Chondrocyte (in vitro differentiated cells): ENCODE data around the gene IL1A. TPM values are rescaled to one million over a fixed set of nuclear protein-coding genes. Genes with fewer than 3 reads are reported as not detected.

Experiments
- DNase-seq: peaks from one replicate; pipeline ENCODE4 v3.0.0; 2021; ENCODE audit warnings: mixed read lengths, low spot score
- H3K27ac Mint-ChIP-seq: one replicate; pipeline ENCODE4 v1.8.0; 2021; ENCODE audit warnings: mild to moderate bottlenecking, moderate library complexity, mixed read lengths; ENCODE audit not compliant: unreplicated experiment
- H3K27me3 Mint-ChIP-seq: 2 replicates; pipeline ENCODE4 v1.8.0; 2021; ENCODE audit warnings: low read depth, mixed read lengths
- H3K36me3 Mint-ChIP-seq: 2 replicates; pipeline ENCODE4 v1.8.0; 2021; ENCODE audit warnings: low read depth, mixed read lengths
- H3K4me1 Mint-ChIP-seq: 2 replicates; pipeline ENCODE4 v1.8.0; 2021; ENCODE audit warnings: low read depth, mild to moderate bottlenecking, mixed read lengths
- H3K4me3 Mint-ChIP-seq: one replicate; pipeline ENCODE4 v1.8.0; 2021; ENCODE audit warnings: mild to moderate bottlenecking, moderate library complexity, mixed read lengths; ENCODE audit not compliant: unreplicated experiment
- H3K9me3 Mint-ChIP-seq: 2 replicates; pipeline ENCODE4 v1.8.0; 2021; ENCODE audit warnings: low read depth, mixed read lengths
- total RNA-seq: library from RNA; stranded (reverse); gene quantifications from 3 replicates; pipeline ENCODE4 v1.2.1, GENCODE V29; 2021
- TF ChIP-seq, protein P1 (sequence below): fragments of 200-600 bp; sonication (generic); IDR thresholded peaks from 2 replicates; pipeline ENCODE4 v1.5.0; 2021; ENCODE audit warnings: antibody characterized with exemption, mild to moderate bottlenecking, moderate library complexity

The IL1A gene
- total RNA-seq, 1 donor from 2014 or later, result not detected

DNA sequence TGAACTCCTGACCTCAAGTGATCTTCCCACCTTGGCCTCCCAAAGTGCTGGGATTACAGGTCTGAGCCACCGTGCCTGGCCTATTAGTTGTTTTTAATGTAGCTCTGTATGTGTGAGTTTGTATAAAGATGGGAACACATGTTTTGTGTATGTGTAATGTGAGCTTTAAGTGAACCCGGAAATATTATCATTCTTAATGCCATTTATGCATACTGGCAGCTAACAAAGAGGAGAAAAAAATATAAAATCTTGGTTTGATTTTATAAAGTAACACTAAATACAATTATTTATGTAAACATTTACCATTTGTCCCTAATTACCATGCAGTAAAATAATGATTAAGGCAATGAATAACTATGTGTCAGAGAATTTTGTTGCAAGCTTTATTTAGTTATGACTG is 10.7 kb downstream of the IL1A start:
- DNase-seq, result no peak
- Mint-ChIP-seq H3K9me3 (no peaks in the 10 kb centered on the region), H3K27me3 (no peaks in the 10 kb centered on the region), H3K27ac (no peak overlapping the region), H3K36me3 (no peaks in the 10 kb centered on the region), H3K4me1 (no peaks in the 10 kb centered on the region), H3K4me3 (no peak overlapping the region)
- TF ChIP-seq, protein P1, sequence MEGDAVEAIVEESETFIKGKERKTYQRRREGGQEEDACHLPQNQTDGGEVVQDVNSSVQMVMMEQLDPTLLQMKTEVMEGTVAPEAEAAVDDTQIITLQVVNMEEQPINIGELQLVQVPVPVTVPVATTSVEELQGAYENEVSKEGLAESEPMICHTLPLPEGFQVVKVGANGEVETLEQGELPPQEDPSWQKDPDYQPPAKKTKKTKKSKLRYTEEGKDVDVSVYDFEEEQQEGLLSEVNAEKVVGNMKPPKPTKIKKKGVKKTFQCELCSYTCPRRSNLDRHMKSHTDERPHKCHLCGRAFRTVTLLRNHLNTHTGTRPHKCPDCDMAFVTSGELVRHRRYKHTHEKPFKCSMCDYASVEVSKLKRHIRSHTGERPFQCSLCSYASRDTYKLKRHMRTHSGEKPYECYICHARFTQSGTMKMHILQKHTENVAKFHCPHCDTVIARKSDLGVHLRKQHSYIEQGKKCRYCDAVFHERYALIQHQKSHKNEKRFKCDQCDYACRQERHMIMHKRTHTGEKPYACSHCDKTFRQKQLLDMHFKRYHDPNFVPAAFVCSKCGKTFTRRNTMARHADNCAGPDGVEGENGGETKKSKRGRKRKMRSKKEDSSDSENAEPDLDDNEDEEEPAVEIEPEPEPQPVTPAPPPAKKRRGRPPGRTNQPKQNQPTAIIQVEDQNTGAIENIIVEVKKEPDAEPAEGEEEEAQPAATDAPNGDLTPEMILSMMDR, result no peak

DNA sequence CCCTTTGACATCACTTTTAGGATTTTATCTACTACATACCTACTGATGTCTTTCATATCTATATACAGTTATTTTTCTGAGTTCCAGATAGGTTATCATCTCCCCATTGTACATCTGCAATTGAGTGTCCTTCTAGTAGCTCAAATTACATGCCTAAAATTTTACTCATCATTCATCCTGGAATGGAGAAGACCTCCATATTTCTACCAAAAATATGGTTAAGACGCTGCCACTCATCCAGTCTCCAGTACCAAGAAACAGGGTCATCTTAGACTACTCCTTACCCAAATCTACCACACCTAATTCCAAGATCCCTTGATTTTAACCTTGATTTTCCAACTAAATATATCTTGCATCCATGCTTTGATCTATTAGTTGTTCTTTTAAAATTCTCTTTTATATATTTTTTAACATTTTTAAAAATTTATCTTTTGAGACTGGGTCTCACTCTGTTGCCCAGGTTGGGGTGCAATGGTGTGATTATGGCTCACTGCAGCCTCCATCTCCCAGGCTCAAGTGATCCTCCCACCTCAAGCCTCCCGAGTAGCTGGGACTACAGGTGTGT is 11.3 kb downstream of the IL1A start:
- H3K36me3 Mint-ChIP-seq, result no peaks in the 10 kb centered on the region

DNA sequence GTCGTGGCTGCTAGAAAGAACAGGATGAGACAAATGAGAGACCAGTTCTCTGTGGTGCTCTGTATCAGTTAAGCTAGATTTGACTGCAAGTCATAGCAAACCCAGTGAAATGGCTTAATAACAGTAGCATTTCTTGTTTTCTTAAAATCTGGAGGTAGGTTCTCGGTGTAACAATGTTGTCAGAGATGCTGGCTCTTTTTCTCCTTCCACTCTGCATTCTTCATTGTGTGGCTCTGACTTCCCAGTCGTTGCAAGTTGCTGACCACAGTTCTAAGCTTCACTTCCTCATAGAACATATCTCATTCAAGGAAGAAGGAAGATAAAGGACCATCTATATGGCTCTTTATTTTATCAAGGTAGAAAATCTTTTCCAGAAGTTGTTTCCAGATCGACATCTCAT is 12.0 kb downstream of the IL1A start:
- no peaks in the 10 kb centered on the region for H3K4me1 Mint-ChIP-seq
- DNase-seq, result no peak
- no peaks in the 10 kb centered on the region for H3K36me3 Mint-ChIP-seq
- H3K27ac Mint-ChIP-seq, result no peak overlapping the region
- no peaks in the 10 kb centered on the region for H3K27me3 Mint-ChIP-seq
- H3K9me3 Mint-ChIP-seq, result no peaks in the 10 kb centered on the region
- H3K4me3 Mint-ChIP-seq, result no peak overlapping the region
- TF ChIP-seq, protein P1, result no peak

More for the DNA sequence above, 11.3 kb downstream of the IL1A start:
- Mint-ChIP-seq H3K27me3 (no peaks in the 10 kb centered on the region), H3K4me1 (no peaks in the 10 kb centered on the region), H3K9me3 (no peaks in the 10 kb centered on the region), H3K4me3 (no peak overlapping the region), H3K27ac (no peak overlapping the region)
- no peak for DNase-seq
- TF ChIP-seq, protein P1, result no peak

DNA sequence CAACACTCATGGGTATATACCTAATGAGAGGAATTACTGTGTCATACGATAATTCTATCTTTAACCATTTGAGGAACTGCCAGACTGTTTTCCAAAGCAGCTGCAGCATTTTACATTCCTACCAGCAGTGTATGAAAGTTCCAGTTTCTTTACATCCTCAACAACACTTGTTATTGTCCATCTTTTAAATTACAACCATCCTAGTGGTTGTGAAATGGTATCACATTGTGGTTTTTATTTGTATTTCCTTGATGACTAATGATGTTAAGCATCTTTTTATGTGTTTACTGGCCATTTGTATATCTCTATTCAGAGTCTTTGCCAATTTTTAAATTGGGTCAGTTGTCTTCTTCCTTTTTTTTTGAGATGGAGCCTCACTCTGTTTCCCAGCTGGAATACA is 15.9 kb downstream of the IL1A start:
- TF ChIP-seq, protein P1, result peak; percentile 46

DNA sequence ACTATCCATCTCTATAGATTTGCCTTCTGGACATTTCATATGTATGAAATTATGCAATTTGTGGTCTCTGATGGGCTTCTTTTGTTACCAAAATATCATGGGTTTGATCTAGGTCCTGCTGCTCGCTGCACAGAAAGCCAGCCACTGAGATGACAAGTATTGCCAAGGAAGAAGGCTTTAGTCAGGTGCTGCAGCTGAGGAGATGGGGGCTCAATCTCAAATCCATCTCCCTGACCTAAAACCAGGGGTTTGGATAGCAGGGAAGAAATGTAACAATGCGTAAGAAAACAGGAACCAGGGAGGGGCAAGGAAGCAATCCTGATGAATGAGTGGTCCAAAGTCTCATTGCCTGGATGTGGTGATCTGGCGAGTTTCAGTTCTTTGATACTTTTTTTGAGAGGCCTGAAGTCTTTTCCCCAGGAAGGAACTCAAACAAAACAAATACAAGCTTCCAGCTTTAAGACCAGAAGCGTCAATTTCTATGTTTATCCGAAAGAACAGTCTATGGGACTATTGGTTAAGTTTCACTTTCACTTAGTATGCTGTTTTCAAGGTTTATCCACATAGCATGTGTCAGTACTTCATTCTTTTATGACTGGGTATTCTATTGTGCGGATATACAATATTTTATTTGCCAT is 16.5 kb downstream of the IL1A start:
- no peaks in the 10 kb centered on the region for H3K36me3 Mint-ChIP-seq
- peaks cover 23% of the 10 kb centered on the region for H3K4me1 Mint-ChIP-seq
- DNase-seq, result no peak
- H3K27ac Mint-ChIP-seq, result no peak overlapping the region
- TF ChIP-seq, protein P1, result no peak
- H3K27me3 Mint-ChIP-seq, result no peaks in the 10 kb centered on the region
- no peaks in the 10 kb centered on the region for H3K9me3 Mint-ChIP-seq
- no peak overlapping the region for H3K4me3 Mint-ChIP-seq

More for the DNA sequence above, 15.9 kb downstream of the IL1A start:
- no peak overlapping the region for H3K4me3 Mint-ChIP-seq
- H3K4me1 Mint-ChIP-seq, result peaks cover 17% of the 10 kb centered on the region
- no peaks in the 10 kb centered on the region for H3K9me3 Mint-ChIP-seq
- DNase-seq, result no peak
- no peak overlapping the region for H3K27ac Mint-ChIP-seq
- no peaks in the 10 kb centered on the region for H3K27me3 Mint-ChIP-seq
- H3K36me3 Mint-ChIP-seq, result no peaks in the 10 kb centered on the region
